Fibroblast of lung (primary cell): Measurements from ENCODE around the gene IL19. TPM values are rescaled to one million over a fixed set of nuclear protein-coding genes. Genes with fewer than 3 reads are reported as not detected.

Source experiments
- DNase-seq, 2 donors: peaks; one replicate each; pipeline versions ENCODE4 v3.0.0 to v3.0.0-alpha.2; 2010; ENCODE audit warnings: low read depth in 2 of 2
- H2AFZ ChIP-seq: 2 replicates; pipeline ENCODE4 v1.5.1; 2012; ENCODE audit warnings: low read length, control low read depth, inconsistent platforms
- H3K27ac ChIP-seq: 2 replicates; pipeline ENCODE4 v1.5.1; 2011; ENCODE audit warnings: low read length, control low read depth; ENCODE audit not compliant: insufficient read depth
- H3K27me3 ChIP-seq: 2 replicates; pipeline ENCODE4 v1.5.1; 2011; ENCODE audit warnings: mild to moderate bottlenecking, low read length; ENCODE audit not compliant: control insufficient read depth, insufficient read depth
- H3K36me3 ChIP-seq: 2 replicates; pipeline ENCODE4 v1.5.1; 2011; ENCODE audit warnings: low read length; ENCODE audit not compliant: control insufficient read depth, insufficient read depth
- H3K4me1 ChIP-seq: 2 replicates; pipeline ENCODE4 v1.5.1; 2011; ENCODE audit warnings: low read length; ENCODE audit not compliant: control insufficient read depth, insufficient read depth; ENCODE audit errors: extremely low read depth
- H3K4me2 ChIP-seq: 2 replicates; pipeline ENCODE4 v1.5.1; 2011; ENCODE audit warnings: low read length, control low read depth; ENCODE audit not compliant: insufficient read depth; ENCODE audit errors: extremely low read depth
- H3K4me3 ChIP-seq, 4 experiments: fragments of 200-600 bp in 1 of 4; sonication (generic) in 1 of 4; replicated peaks in 1 of 4; 2 replicates each; pipeline ENCODE4 v1.5.1; 2011 to 2016; ENCODE audit warnings: low read length in 4 of 4, low read depth in 3 of 4, mild to moderate bottlenecking in 3 of 4, control low read depth in 2 of 4, inconsistent platforms in 1 of 4, mixed read lengths in 1 of 4; ENCODE audit not compliant: insufficient read depth in 1 of 4; ENCODE audit errors: control extremely low read depth in 1 of 4
- H3K79me2 ChIP-seq: 2 replicates; pipeline ENCODE4 v1.5.1; 2012; ENCODE audit warnings: mild to moderate bottlenecking, low read length, inconsistent platforms; ENCODE audit not compliant: control insufficient read depth, insufficient read depth
- H3K9ac ChIP-seq: 2 replicates; pipeline ENCODE4 v1.5.1; 2011; ENCODE audit warnings: mild to moderate bottlenecking, low read length, control low read depth; ENCODE audit not compliant: insufficient read depth
- H3K9me3 ChIP-seq: 2 replicates; pipeline ENCODE4 v1.5.1; 2012; ENCODE audit warnings: low read depth, low read length; ENCODE audit not compliant: control insufficient read depth, insufficient read depth
- H4K20me1 ChIP-seq: 2 replicates; pipeline ENCODE4 v1.5.1; 2011; ENCODE audit warnings: low read length; ENCODE audit not compliant: control insufficient read depth, insufficient read depth; ENCODE audit errors: extremely low read depth
- CTCF ChIP-seq, 2 donors: IDR thresholded peaks in 1 of 2; conservative IDR thresholded peaks in 1 of 2; 1 replicate in 1 of 2; 2 replicates in 1 of 2; pipeline ENCODE4 v1.5.1; 2011 to 2012; ENCODE audit warnings: low read length in 2 of 2, control low read depth in 1 of 2, inconsistent platforms in 1 of 2, low read depth in 1 of 2, mild to moderate bottlenecking in 1 of 2
- EZH2 ChIP-seq: IDR thresholded peaks from 2 replicates; pipeline ENCODE4 v1.5.1; 2012; ENCODE audit warnings: low read length, control low read depth, mild to moderate bottlenecking; ENCODE audit errors: missing control alignments
- polyA plus RNA-seq, 2 donors: library from polyadenylated mRNA; depleted of rRNA in 1 of 2; stranded (reverse) in 1 of 2; unstranded in 1 of 2; fragments of >200 nt; gene quantifications; 2 replicates each; pipeline ENCODE4 v1.2.1, GENCODE V29; 2011 to 2012; ENCODE audit warnings: missing spikeins in 1 of 2
- total RNA-seq: library from RNA; depleted of rRNA; stranded (reverse); fragments of >200 nt; gene quantifications from 2 replicates; pipeline ENCODE4 v1.2.1, GENCODE V29; 2014

IL19 gene
- total and polyA plus RNA-seq, 2 donors (not counting 1 experiment from before 2014, with no cell fraction given) = not detected

DNA sequence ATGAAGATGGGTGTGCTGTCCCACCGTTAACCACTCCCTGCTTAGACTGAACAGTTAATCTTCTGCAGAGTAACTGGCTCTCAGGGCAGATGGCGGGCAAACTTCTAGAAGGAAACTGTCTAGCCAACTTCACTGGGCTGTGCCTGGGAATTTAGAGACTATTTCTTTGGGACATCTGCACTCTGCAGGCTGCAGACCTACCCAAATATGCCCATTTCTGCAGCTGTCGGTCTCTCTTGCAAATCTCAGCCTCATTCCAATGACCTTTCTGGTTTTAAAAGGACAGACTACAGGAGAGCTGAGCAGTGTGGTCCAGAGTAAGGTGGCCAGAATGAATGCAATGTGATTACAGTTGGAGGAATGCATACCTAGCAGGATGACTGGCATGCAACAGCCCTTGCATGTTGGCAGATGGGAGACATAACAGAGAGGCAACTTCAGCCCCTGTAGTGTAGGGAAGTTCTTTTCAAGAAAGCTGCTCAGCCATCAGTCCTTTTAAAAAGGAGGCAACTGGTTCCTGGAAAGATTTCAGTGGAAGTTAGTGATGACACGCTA lies 68.5 kb downstream of the IL19 start:
- H3K27ac ChIP-seq = no peak overlapping the region
- H3K27me3 ChIP-seq = no peaks in the 10 kb centered on the region
- H3K4me2 ChIP-seq = no peak overlapping the region
- peak in 1 of 2 donors; percentile 54 for DNase-seq
- H3K36me3 ChIP-seq = no peaks in the 10 kb centered on the region
- H2AFZ ChIP-seq = no peak overlapping the region
- no peaks in the 10 kb centered on the region for H3K9me3 ChIP-seq
- H3K79me2 ChIP-seq = no peaks in the 10 kb centered on the region
- TF ChIP-seq EZH2 (no peak), CTCF (conservative IDR thresholded peaks at IDR 0.05 in 1 of 2, IDR thresholded peaks at IDR 0.05 in 1 of 2; ENCODE audit: low read depth in 1 of 2, low read length in 2 of 2) (no peak)
- H3K4me3 ChIP-seq = no peak overlapping the region
- no peak overlapping the region for H3K9ac ChIP-seq
- no peaks in the 10 kb centered on the region for H3K4me1 ChIP-seq
- H4K20me1 ChIP-seq = no peaks in the 10 kb centered on the region

GRCh38 chr1:206839857-206840256 lies 69.3 kb downstream of the IL19 start:
- Histone ChIP-seq H3K79me2 (no peaks in the 10 kb centered on the region), H4K20me1 (no peaks in the 10 kb centered on the region), H2AFZ (no peak overlapping the region), H3K9me3 (no peaks in the 10 kb centered on the region), H3K9ac (no peak overlapping the region), H3K4me3 (no peak overlapping the region), H3K27ac (no peak overlapping the region), H3K4me1 (no peaks in the 10 kb centered on the region), H3K36me3 (no peaks in the 10 kb centered on the region), H3K4me2 (no peak overlapping the region), H3K27me3 (no peaks in the 10 kb centered on the region)
- peak; percentile 55 to 89 for DNase-seq
- TF ChIP-seq CTCF (conservative IDR thresholded peaks at IDR 0.05 in 1 of 2, IDR thresholded peaks at IDR 0.05 in 1 of 2; ENCODE audit: low read depth in 1 of 2, low read length in 2 of 2) (no peak), EZH2 (no peak)

DNA sequence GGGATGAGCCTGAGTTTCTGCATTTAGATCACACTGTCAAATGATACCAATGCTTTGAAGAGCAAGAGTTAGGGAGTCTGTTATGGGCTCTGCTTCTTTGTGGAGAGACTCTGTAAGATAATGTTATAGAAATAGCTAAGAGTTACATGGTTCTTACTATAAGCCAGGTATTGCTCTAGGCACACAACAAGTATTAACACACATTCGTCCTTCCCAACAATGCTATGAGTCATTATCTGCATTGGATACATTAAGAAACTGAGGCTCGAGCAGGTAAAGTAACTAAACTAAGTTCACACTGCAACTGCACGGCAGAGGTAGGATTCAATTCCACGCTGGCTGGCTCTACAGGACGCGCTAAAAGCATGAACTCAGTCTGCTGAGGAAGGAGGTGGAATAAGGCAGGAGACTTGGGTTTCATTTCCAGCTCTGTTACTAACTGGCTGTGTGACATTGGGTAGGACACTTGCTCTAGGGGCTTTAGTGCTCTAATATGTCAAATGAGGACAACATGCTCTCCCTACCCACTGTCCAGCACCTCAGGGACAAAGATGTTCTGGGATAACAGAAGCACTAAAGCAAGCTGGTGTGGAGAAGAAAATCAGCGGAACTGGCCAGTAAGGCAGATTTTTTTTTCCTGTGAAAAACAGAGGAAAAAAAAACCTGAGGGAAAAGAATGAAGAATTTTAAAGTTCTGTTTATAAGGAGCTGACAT lies 71.2 kb downstream of the IL19 start:
- Histone ChIP-seq H2AFZ (no peak overlapping the region), H3K27me3 (no peaks in the 10 kb centered on the region)
- no peak for TF ChIP-seq CTCF (conservative IDR thresholded peaks at IDR 0.05 in 1 of 2, IDR thresholded peaks at IDR 0.05 in 1 of 2; ENCODE audit: low read depth in 1 of 2, low read length in 2 of 2)
- TF ChIP-seq EZH2 = no peak

More for the DNA sequence above, 71.2 kb downstream of the IL19 start:
- no peaks in the 10 kb centered on the region for H3K9me3 ChIP-seq
- no peak overlapping the region for H3K4me2 ChIP-seq
- H3K4me1 ChIP-seq = no peaks in the 10 kb centered on the region
- H3K36me3 ChIP-seq = no peaks in the 10 kb centered on the region
- H3K4me3 ChIP-seq = no peak overlapping the region
- no peaks in the 10 kb centered on the region for H4K20me1 ChIP-seq
- H3K79me2 ChIP-seq = no peaks in the 10 kb centered on the region
- DNase-seq = no peak
- no peak overlapping the region for H3K27ac ChIP-seq
- H3K9ac ChIP-seq = no peak overlapping the region
